Measurements from ENCODE around the gene AFG3L2. TPM values are rescaled to one million over a fixed set of nuclear protein-coding genes. Genes with fewer than 3 reads are reported as not detected.

Gene AFG3L2
- total and polyA plus RNA-seq, 2 experiments from 2014 or later = 50.3 to 105 TPM

DNA sequence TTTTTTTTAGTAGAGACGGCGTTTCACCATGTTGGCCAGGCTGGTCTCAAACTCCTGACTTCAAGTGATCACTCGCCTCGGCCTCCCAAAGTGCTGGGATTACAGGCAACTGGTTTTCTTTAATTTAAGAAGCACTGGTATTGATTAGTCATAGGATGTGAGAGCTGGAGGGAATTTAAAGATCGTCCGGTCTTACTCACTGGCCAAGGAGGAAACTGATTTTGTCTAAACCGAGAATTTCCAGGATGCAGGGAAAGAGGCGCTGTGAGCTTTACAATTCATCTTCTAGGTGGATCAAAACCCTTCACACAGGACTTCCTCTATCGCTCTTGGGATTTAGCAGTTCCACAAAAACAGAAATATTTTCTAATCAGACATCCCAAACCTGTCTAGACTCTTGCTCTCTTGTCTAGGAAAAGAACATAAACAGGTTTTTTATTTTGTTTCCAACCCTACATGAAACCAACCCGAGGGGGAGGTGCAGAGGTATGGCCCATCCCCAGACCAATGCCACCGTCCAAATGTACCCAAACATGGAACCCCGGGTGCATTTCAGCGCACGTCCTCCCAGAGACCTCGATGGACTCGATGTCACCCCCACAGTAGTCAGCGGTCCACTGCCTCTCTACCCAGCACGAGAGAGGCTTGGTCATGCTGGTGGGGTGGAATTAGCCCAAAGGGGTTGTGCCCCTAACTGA, 81.5 kb downstream of the AFG3L2 start (continued):
- no peak for TF ChIP-seq ZNF462 (CRISPR knock-in tag; IDR thresholded peaks at IDR 0.05)
- no peak for TF ChIP-seq ZNF114 (CRISPR knock-in tag; IDR thresholded peaks at IDR 0.05)
- TF ChIP-seq STAT1 (IDR thresholded peaks at IDR 0.05; ENCODE audit: unreplicated experiment) = no peak
- TF ChIP-seq CREB1 (CRISPR knock-in tag; IDR thresholded peaks at IDR 0.05; ENCODE audit: low read depth) = no peak
- TF ChIP-seq ETS1 (IDR thresholded peaks at IDR 0.05) = no peak

GRCh38 chr18:12293831-12294230, 83.2 kb downstream of the AFG3L2 start:
- no peak overlapping the region for H3K27ac ChIP-seq (ENCODE audit: low read depth)
- no peak for ATAC-seq
- H3K4me1 ChIP-seq (ENCODE audit: insufficient read depth) = peaks cover 15% of the 10 kb centered on the region
- Mint-ChIP-seq H3K9me3 (peaks cover 4% of the 10 kb centered on the region; the same call in 2 of the 3 replicates), H3K27ac (no peak overlapping the region), H3K27me3 (ENCODE audit: insufficient read depth, low read depth, poor library complexity) (peaks cover 14% of the 10 kb centered on the region), H3K4me1 (peaks cover 16% of the 10 kb centered on the region), H3K36me3 (ENCODE audit: low read depth) (no peaks in the 10 kb centered on the region; the same call in 2 of the 3 replicates), H3K4me3 (no peak overlapping the region)
- H4K20me1 ChIP-seq (replicated peaks; ENCODE audit: insufficient read depth) = no peaks in the 10 kb centered on the region
- no peaks in the 10 kb centered on the region for H3K36me3 ChIP-seq (ENCODE audit: insufficient read depth)
- H3K27me3 ChIP-seq (ENCODE audit: insufficient read depth) = no peaks in the 10 kb centered on the region
- DNase-seq (ENCODE audit: low spot score) = no peak
- peak overlapping the region; percentile 72; the same call in 1 of the 2 replicates for H2AFZ ChIP-seq
- H3K9me2 ChIP-seq (ENCODE audit: insufficient read depth) = no peaks in the 10 kb centered on the region
- H3F3A ChIP-seq (replicated peaks; ENCODE audit: low read depth) = peaks cover 9% of the 10 kb centered on the region
- H3K4me2 ChIP-seq = no peak overlapping the region
- H3K4me3 ChIP-seq = no peak overlapping the region
- H3K79me2 ChIP-seq (replicated peaks; ENCODE audit: insufficient read depth) = no peaks in the 10 kb centered on the region
- no peak for TF ChIP-seq POLR2AphosphoS5 (IDR thresholded peaks at IDR 0.05; ENCODE audit: low read depth)
- no peak for TF ChIP-seq EZH2phosphoT487 (IDR thresholded peaks at IDR 0.05; ENCODE audit: unreplicated experiment)
- no peak for TF ChIP-seq JUNB (IDR thresholded peaks at IDR 0.05; ENCODE audit: unreplicated experiment)
- no peak for TF ChIP-seq ZNF331 (CRISPR knock-in tag; IDR thresholded peaks at IDR 0.05; ENCODE audit: low read depth)
- TF ChIP-seq REST (IDR thresholded peaks at IDR 0.05; ENCODE audit: unreplicated experiment) = no peak
- no peak for TF ChIP-seq STAT1 (IDR thresholded peaks at IDR 0.05; ENCODE audit: unreplicated experiment)
